Adrenal gland (tissue), 5 donors: ENCODE results near the gene TSPAN16.

Experiments used
- CTCF ChIP-seq, 6 experiments: fragments of 450-650 bp in 4 of 6; fragments of 200-600 bp in 2 of 6; sonication (generic) in 1 of 6; IDR thresholded peaks; 1 replicate in 5 of 6; 2 replicates in 1 of 6; pipeline versions ENCODE4 v1.5.1 to v1.8.0; 2016 to 2021; ENCODE audit warnings: antibody characterized with exemption in 6 of 6, mild to moderate bottlenecking in 2 of 6, moderate library complexity in 1 of 6
- POLR2A ChIP-seq, 2 donors: fragments of 450-650 bp; IDR thresholded peaks; one replicate each; pipeline ENCODE4 v1.6.1; 2017; ENCODE audit warnings: antibody characterized with exemption in 2 of 2, mild to moderate bottlenecking in 2 of 2, moderate library complexity in 1 of 2
- donor health status: DM: no; HTN: no; CAD: no.

GRCh38 chr19:11265177-11265784 is 30.7 kb upstream of the TSPAN16 start:
- no peak for TF ChIP-seq POLR2A (IDR thresholded peaks at IDR 0.05)
- TF ChIP-seq CTCF (IDR thresholded peaks at IDR 0.05), result no peak
